Prostate gland (tissue), 2 donors: ENCODE results near the gene KATNAL2.

Experiments
- POLR2A ChIP-seq: fragments of 450-650 bp; IDR thresholded peaks from one replicate; pipeline ENCODE4 v1.6.1; 2016; ENCODE audit warnings: antibody characterized with exemption, mild to moderate bottlenecking
- POLR2AphosphoS5 ChIP-seq: sonication (generic); formaldehyde crosslinking; IDR thresholded peaks from one replicate; pipeline ENCODE4 v1.6.1; 2017; ENCODE audit warnings: antibody characterized with exemption
- TF ChIP-seq, protein P1 (sequence below), 4 experiments: fragments of 200-600 bp in 2 of 4; fragments of 450-650 bp in 2 of 4; sonication (generic) in 2 of 4; IDR thresholded peaks; 1 replicate in 3 of 4; 2 replicates in 1 of 4; pipeline ENCODE4 v1.5.1; 2016 to 2019; ENCODE audit warnings: antibody characterized with exemption in 4 of 4, mild to moderate bottlenecking in 2 of 4, moderate library complexity in 2 of 4

DNA sequence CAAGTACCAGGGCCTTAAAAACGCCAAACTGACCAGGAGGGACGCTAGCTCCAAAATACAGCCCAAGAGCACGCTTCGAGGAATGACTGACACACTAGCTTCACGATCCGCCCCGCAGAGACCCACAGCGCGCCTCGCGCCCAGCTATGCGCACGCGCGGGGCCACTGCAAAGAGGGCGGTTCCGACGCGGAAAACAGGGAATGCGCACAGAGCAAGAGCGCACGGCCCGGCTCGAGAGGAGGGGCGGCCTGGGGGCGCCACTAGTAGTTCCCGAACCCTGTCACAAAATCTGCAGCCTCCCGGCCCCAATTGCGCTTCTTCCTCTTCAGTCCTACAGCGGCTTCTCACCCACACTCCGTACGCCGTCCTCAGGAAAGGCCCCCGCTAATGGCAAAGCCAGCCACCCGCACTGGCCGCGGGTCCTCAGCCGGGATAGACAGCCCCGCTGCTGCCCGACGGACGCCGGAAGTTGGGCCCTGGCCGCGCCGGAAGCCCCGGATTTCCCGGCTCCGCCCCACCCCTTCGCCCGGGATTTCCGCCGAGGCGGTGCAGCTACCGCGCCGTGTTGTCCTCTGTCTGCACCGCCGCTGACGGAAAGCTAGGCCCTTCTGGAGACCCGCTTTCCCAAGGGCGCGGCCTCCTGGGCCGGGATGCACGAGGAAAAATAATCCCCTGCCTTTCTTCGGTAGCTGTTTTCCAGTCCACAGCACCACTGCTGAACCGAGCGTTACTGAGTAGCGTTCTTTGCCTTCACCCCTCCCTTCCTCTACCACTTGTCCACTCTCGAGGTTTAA, 232.8 kb downstream of the KATNAL2 start, which contains the start of gene HDHD2:
- TF ChIP-seq, protein P1, sequence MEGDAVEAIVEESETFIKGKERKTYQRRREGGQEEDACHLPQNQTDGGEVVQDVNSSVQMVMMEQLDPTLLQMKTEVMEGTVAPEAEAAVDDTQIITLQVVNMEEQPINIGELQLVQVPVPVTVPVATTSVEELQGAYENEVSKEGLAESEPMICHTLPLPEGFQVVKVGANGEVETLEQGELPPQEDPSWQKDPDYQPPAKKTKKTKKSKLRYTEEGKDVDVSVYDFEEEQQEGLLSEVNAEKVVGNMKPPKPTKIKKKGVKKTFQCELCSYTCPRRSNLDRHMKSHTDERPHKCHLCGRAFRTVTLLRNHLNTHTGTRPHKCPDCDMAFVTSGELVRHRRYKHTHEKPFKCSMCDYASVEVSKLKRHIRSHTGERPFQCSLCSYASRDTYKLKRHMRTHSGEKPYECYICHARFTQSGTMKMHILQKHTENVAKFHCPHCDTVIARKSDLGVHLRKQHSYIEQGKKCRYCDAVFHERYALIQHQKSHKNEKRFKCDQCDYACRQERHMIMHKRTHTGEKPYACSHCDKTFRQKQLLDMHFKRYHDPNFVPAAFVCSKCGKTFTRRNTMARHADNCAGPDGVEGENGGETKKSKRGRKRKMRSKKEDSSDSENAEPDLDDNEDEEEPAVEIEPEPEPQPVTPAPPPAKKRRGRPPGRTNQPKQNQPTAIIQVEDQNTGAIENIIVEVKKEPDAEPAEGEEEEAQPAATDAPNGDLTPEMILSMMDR (IDR thresholded peaks at IDR 0.05): no peak
- TF ChIP-seq POLR2A (peak; percentile 50), POLR2AphosphoS5 (peak; percentile 61)
